Retinal pigment epithelial cell (primary cell): ENCODE results near the gene PIAS2.

Source experiments
- DNase-seq: peaks from one replicate; pipeline ENCODE4 v3.0.0-alpha.2; 2010; ENCODE audit warnings: low read depth
- H3K4me3 ChIP-seq: 2 replicates; pipeline ENCODE4 v1.5.1; 2011; ENCODE audit warnings: mild to moderate bottlenecking, low read length, control low read depth, moderate library complexity
- CTCF ChIP-seq: conservative IDR thresholded peaks from 2 replicates; pipeline ENCODE4 v1.5.1; 2011; ENCODE audit warnings: low read depth, low read length, control low read depth, inconsistent platforms

The PIAS2 gene

GRCh38 chr18:46831434-46831833 lies 85.9 kb downstream of the PIAS2 start:
- no peak overlapping the region for H3K4me3 ChIP-seq
- TF ChIP-seq CTCF, result no peak
- DNase-seq, result no peak

GRCh38 chr18:46830633-46831032 lies 86.7 kb downstream of the PIAS2 start:
- no peak for TF ChIP-seq CTCF
- H3K4me3 ChIP-seq, result no peak overlapping the region
- DNase-seq, result no peak

- no peak overlapping the region for H3K4me3 ChIP-seq
- TF ChIP-seq CTCF, result no peak
- no peak for DNase-seq
These were observed 87.4 kb downstream of the PIAS2 start for GRCh38 chr18:46829947-46830346.

- DNase-seq, result no peak
These were observed 87.8 kb downstream of the PIAS2 start for GRCh38 chr18:46829531-46829930.

GRCh38 chr18:46821856-46822711 lies 95.2 kb downstream of the PIAS2 start:
- H3K4me3 ChIP-seq, result no peak overlapping the region
- no peak for DNase-seq
- TF ChIP-seq CTCF, result no peak

More at GRCh38 chr18:46829531-46829930, 87.8 kb downstream of the PIAS2 start:
- no peak for TF ChIP-seq CTCF
- no peak overlapping the region for H3K4me3 ChIP-seq

GRCh38 chr18:46820863-46821262 lies 96.4 kb downstream of the PIAS2 start:
- no peak overlapping the region for H3K4me3 ChIP-seq
- no peak for DNase-seq
- TF ChIP-seq CTCF, result no peak

- no peak for TF ChIP-seq CTCF
These were observed 101.6 kb downstream of the PIAS2 start for GRCh38 chr18:46815661-46816060.

More at GRCh38 chr18:46815661-46816060, 101.6 kb downstream of the PIAS2 start:
- no peak for DNase-seq
- no peak overlapping the region for H3K4me3 ChIP-seq
